Measurements from ENCODE around the gene IFRD2.
A peak's percentile ranks its signal among the peaks of the same experiment; 100 is the strongest.

The IFRD2 gene

DNA sequence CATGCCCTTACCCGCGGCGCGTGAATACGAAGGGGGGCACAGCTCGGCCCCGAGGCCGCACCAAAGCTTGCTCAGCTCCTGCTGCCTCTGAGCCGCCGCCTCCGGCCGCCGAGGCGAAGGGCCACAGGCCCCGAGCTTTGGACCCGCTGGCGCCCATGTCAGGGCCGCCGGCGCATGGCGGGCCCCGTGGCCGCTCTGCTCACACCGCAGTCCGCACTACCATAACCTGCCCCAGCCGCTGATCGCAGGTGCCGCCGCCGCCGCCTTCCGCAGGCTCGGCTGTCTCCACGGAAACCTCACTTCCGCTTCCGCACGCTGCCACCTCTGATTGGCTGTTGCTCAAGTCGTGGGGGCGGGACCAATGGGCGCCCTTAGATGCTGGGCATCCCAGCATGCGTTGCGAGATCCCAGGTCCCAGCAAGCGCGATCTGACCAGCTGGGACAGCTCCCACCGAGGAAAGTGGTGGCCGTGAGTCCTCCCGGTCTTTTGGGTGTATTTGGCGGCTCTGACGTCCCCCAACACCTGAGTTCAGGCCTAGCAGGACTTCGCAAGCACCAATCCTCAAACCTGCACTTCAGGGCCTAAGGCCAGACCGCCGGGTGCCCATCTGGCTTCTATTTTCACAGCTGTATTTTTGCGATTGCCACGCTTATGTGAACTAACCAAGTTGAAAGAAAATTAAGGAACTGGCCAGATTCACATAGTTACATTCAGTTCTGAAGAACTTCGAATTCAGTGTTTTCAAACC, 35.9 kb upstream of the IFRD2 start, which contains the start of gene TUSC2:
TUSC2 (minus strand) TSS at position 281 of the 749 bp plus-strand sequence; CDS start at position 157, 124 bp downstream.
- no peak for TF ChIP-seq CTCF (conservative IDR thresholded peaks at IDR 0.05)
- TF ChIP-seq ZFX (IDR thresholded peaks at IDR 0.05), result peak; percentile 40; the same call in 1 of the 2 replicates
- peak within 1 kb of the TSS; percentile 80 for H3K27ac ChIP-seq

DNA sequence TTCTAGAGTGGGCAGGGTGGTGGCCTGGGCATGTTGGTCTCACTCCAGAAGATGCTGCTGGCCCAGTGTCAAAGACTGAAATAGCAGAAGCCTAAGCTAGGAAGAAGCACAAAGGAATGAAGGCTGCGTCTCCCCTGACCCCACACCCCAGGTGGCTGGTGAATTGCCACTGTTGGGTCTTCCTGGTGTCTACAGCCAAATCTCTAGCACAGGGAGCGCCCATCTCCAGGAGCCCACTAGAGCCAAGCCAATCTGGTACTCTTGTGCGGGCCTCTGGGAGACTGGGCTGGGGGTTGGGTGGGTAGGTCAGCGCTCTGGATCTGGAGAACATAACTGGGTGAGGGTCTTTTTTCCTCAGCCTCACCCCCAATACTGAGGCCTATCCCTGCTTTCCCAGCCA, 34.9 kb upstream of the IFRD2 start:
- TF ChIP-seq CTCF (conservative IDR thresholded peaks at IDR 0.05) (no peak), ZFX (IDR thresholded peaks at IDR 0.05) (no peak)
- peak overlapping the region; percentile 80 for H3K27ac ChIP-seq

DNA sequence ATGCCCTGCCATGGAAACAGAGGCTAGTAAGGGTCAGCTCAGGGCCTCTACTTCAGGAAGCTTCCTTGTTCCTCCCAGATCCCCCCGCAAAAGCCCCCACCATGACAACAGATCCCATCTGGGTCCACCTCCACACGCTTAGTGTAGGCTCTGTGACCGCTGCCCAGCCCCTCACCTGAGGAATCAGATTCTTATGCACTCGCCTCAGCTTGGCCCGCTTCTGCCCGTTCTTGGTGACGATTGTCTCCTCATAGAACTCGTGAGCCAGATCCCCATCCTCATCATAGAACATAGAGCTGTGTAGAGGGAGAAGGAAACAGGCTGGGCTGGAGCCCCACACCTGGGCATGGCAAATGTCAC, 33.9 kb upstream of the IFRD2 start:
- no peak overlapping the region for H3K27ac ChIP-seq
- no peak for TF ChIP-seq CTCF (conservative IDR thresholded peaks at IDR 0.05)
- TF ChIP-seq ZFX (IDR thresholded peaks at IDR 0.05), result no peak

DNA sequence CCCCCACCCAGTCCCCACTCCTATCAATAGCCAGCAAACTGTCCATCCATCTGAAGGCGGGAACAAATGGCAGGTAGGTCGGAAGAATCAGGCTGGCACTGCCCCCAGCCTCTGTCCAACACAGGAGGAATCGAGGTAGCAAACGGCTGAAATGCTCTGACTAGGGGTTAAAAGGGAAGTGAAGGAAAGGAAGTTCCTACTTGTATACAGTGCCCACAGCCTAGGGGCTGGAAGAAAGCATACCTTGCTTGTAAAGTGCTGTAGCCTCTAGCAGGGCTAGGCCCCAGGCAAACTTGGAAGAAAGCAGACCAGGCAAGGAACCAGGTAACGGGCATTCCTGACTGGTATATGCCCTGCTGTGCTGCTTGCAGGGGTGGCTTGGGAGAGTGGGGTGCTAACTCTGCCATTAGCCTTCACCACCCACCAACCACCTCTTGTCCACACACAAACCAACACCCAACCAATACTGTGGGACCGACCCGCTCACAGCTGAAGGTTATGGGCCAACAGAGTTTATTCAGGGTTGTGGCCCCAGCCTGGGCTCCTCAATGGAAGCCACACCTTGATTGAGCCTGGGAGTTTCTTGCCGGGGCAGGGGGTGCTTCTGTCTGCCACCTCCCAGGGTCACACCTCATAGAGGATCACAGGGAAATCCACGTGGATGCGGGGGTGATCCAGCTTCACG, 33.4 kb upstream of the IFRD2 start:
- TF ChIP-seq ZFX (IDR thresholded peaks at IDR 0.05) (no peak), CTCF (conservative IDR thresholded peaks at IDR 0.05) (no peak)
- H3K27ac ChIP-seq, result no peak overlapping the region

DNA sequence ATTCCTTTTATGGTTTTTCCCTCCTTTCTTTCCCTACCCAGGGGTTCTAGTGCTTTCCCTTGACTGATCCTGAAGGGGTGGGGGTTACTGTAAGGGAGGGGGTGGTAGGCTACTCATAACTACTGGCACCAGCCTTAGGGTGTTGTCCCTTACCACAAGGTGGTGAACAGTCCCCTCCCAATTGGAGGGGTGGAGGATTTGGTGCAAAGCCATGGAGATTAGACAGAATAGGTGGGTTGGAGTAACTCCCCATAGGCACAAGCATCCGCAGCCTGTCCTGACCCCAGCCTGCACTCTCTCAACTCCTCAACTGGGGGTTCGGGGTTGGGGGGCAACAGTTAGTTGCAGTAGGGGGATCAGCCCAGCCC, 32.9 kb upstream of the IFRD2 start:
- no peak for TF ChIP-seq ZFX (IDR thresholded peaks at IDR 0.05)
- no peak for TF ChIP-seq CTCF (conservative IDR thresholded peaks at IDR 0.05)

DNA sequence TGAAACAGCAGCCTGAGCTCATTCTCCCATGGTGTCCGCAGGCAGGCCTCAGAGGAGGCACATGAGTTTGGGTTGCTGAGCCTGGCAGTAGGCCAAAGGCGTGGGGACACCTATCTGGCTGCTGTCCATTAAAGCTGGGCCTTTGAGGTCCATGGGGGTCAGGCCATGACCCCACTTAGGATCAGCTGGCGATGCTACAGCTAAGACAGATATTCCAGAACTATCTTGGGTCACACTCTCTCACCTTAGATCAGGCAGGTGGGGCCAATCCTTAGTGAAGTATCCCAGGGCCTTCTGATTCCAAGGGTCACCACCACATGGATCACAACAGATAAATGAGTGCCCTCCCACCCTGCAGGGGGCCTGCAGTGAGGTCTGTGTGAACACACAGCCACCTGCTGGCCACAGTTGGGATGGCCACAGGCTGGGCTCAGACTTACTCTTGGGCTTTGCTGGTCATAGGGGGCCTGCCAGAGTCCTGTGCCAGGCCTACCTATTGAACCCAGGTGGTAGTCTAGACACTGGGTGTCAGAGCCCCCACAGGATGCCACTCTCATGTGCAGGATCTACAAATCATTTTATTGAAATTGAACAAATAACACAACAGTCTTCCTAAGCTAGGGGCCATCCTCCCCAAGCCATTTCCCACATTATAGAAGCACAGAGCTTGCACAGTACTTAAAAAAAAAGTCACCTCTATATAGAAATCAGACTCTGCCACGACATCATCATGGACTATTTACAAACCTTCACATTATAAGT, 32.3 kb upstream of the IFRD2 start:
- no peak overlapping the region for H3K27ac ChIP-seq
- TF ChIP-seq ZFX (IDR thresholded peaks at IDR 0.05), result no peak
- peak; percentile 87 for TF ChIP-seq CTCF (conservative IDR thresholded peaks at IDR 0.05)

More for the DNA sequence above, 32.9 kb upstream of the IFRD2 start:
- H3K27ac ChIP-seq, result no peak overlapping the region
